NCI-H2196 (cell line): ENCODE data around the gene TOP3B.

Experiments
- DNase-seq: peaks from one replicate; lab custom pipeline; 2025; ENCODE audit not compliant: unreplicated experiment; lab: John Stamatoyannopoulos, UW

The TOP3B gene

DNA sequence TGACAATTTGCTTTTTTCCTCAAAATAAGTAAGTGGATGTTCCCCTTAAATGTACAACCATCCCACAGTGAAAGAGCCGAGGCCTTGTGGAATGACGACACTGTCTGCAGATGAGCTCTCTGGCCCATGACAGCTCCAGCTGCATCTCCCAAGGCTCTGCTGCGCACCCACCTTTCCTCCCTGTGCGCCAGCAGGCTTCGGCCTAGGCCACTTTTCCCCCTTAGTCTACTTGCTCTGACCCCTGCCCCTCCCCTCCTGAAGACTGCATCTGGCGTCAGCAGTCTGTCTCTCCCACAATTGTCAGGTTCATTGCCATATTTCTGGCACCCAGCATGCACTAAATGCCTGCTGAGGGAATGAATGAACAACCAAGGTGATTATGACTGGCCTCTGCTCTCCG is 2.0 kb downstream of the TOP3B start:
- DNase-seq = no peak

DNA sequence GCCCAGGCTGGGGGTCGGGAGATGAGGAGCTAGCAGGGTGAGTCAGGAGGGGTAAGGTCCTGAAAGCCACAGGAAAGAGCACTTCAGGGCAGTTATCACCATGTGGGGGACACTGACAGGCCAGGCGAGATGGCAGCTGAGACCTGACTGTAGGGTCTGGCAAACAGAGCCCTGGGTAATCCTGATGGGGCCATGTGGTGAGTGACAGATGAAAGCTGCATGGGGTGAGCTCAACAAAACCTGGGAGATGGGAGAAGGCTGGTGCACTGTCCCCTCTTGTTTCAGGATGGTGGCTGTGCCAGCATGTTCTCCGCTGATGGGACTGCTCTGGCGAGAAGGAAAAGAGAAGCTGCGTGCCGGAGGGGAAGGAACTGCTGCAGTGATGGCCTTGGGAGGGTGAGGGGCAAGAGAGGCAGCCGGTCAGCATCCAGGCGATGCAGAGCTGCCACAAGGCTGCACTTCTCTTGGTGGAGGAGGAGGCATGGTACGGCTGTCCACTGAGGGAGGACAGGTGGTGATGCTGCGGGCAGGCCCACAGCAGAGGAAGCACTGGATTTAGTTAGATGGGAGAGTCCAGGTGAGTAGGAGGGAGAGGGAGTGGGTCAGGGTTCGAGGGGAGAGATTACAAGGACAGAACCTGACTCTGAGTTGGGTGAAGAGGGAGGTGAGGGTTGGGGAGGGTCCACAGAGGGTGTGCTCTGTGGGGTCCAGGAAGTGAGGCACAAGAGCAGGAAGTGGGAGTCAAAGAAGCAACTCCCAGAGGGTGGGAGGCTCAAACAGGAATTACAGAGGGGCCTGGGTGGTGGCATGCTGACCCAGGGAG is 3.8 kb downstream of the TOP3B start:
- DNase-seq = no peak

DNA sequence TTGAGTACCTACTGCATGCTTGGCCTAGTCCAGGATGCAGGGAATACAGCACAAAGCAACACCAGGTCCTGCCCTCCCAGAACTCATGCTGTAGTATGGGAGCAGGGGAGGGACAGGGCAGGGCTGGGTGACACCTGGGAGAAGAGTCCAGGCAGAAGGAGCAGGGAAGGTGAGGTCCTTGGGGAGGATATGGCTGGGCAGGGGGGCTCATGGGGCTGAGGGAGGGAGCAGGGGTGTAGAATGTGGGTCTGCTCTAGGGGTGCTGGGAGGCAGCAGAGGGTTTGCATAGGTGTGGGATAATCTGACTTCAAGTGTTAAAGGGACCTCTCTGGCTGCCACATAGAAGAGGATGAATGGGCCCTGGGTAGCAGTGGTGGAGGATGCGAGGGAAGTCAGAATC is 4.8 kb downstream of the TOP3B start:
- DNase-seq = no peak

DNA sequence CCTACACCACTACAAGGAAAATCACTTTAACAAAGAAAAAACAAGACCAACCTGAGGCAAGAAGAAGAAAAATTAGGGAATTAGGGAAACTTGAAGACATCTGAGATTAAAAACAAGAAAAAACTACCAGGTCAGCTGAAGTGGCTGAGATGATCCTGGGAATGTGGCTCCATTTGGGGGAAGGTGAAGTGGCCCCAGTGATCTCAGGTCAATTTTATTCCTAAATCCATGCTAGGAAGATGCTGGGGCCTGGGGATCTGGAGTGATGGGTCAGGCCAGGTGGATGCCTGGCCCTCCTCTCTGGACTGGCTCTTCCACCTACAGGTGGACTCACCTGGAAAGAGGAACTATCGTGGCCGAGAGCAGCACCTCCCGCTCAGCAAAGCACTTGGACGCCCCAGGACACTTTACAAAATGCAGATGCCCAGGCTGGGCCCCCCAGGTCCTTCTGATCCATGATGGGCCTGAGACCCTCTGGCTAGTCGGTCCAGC is 6.7 kb downstream of the TOP3B start:
- no peak for DNase-seq

DNA sequence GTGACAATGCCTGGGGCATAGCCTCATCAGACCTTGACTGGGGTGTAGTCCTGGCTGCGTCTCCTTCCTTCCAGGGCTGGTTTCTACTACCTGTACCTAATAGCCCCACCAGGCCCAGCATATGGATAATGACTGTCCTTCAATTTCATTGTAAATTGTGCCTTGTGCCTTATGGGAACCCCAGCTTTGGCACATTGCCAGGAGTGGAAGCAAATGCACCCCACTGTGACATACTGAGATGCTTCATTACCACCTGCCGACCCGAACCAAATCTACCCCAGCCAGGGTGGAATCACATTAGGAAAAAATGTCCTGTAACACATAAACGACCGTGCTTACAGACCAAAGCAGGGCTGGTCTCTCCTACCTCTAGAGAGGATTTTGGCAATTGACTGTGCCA is 7.3 kb downstream of the TOP3B start:
- no peak for DNase-seq

DNA sequence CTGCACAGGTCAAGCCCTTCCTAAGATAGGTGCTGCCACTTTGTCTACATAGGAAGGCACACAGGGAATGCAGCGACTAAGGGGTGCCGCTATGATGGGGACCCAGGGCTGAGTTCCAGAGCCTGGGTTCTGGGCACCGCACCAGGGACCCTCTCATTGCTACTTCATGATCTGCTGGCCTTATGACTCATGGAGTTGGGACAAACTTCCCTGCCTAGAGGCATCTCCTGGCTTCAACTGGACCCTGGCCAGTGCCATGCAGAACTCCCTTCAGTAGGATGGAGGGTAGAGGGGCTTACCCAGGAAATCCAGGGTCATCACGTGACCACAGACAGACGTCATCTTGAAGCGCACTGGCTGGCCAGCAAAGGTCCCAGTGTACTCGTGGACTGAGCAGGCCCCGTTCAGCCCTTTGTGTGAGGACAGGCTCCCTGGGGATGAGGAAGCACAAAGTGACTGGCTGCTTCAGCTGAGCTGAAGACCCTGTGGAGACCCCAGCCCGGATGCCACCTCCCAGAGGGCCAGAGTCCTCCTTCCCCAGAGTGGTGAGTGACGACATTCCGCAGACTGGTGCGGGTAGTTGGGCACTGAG is 8.4 kb downstream of the TOP3B start:
- DNase-seq = no peak

DNA sequence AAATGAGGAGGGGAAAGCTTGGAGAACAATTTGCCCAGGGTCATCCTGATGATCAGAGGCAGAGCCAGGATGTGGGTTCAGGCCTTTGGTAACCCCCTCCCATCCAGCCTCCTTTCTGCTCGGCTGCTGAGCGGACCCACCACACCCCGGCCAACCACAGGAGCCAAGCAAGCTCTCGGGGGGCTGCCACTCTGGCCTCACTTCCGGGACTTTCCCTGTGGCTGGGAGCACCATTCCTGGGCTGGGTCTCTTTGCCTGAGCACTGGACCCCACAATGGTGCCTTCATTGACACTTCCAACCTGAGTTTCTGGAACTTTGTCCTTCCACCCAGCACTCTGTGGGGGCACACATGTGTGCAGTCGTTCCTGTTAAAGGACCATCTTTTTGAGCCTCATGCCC is 9.8 kb downstream of the TOP3B start:
- DNase-seq = no peak

DNA sequence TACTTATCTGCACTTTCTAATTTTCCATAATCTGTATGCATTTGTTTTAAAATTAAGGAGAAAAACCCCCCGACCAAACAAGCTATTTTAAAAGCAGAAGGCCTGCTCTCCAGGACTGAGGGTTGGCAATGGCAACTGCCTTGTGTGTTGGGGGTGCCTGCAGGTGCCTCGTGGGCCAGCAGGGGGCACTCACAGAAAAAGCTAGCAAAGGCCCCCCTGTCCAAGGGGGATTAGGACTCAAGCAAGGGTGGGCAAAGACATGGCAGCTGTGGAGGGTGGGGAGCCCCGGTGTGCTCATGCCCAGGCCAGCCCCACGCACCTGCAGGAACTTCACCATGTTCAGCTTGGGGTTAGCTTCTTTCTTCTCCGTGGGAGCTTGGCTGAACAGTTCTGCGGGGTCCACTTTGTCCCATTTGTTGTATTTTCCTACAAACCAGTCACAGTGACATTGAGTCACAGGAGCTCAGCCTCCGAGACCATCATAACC is 10.3 kb downstream of the TOP3B start:
- DNase-seq = no peak

DNA sequence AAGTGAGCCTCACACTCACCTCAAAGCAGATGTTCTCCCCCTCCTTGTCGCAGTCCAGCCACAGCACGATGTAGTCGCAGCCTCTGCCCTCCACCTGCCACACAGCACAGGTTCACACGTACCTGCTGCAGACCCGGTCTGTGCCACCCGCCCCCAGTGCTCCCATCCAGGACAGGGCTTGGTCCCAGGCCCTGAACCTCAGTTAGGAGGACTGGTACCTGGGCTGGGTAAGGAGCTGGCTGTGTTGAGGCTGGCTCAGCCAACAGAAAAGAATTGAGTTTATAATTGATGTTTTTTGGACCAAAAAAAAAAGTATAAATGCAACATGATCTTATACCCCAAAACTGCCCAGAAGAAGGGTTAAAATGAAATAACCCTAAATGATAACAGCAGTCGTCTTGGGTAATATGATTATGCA is 10.7 kb downstream of the TOP3B start:
- DNase-seq = no peak

DNA sequence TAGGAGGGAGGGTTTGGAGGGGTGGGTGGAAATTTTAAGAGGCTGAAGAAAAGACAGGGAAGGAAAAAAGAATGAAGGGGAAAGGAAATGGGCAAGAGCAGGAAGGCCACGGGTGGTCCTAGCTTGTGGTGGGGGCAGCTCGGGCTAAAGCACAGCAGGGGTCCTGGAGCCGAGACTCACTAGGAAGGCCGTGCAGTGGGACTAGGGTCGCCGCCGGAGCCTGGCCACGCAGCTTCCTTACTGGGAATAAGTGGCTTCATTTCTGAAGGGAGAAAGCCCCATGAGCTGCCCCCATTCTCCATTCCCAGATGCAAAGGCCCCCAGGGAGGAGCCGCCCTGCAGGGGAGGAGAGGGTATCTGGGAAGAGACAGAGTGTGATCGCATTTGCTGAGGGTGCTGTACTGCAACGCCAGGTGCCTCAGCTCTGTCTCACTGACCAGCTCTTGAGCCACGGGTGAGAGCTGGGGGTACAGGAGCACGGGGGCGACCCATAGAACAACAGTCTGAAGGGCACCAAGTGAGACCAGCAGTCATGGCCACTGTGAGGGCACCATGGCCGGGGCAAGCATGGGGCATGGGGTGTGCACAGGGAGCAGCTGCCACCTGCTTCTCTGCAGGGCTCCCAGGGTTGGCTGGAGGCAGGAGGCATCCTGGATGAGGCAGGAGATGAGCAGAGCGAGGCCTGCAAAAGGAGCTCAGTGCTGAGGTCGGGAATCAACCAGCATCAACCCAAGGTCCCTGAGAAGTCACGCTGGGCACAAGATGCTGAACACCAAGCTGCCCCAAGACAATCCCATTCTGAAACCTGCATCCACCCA is 11.6 kb downstream of the TOP3B start:
- no peak for DNase-seq

DNA sequence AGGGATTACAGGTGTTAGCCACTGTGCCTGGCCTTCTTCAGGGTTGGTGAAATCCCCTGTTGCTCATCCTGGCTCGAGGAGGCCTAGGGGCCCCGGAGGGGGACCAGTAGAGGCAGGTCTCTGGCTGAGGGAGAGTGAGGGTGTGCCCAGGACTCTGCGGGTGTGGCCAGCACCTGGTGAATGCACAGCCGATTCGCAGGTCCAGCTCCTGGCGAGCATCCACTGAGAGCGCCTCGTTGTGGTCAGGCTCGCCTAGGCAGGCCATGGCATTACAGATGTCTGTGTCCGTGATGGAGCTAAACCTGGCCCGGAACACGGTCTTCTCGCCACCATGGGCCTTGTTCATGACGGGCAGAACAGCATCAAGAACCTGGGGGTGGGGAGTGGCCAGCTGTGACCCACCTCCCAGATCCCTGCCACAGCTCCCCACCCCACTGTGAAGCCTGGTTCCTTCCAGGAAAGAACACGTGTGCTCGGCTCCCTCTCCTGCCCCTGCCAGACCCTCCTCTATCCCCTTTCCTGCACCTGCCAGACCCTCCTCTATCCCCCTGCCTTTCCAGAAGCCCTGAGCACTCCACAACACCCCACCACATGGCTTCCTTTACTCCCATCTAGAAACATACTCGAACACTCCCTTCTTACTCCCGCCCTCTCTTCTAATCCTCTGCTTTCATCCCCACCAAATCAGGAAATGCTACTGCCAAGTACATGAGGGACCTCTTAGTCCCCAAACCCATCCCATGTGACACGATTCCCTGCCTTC is 12.4 kb downstream of the TOP3B start:
- no peak for DNase-seq

DNA sequence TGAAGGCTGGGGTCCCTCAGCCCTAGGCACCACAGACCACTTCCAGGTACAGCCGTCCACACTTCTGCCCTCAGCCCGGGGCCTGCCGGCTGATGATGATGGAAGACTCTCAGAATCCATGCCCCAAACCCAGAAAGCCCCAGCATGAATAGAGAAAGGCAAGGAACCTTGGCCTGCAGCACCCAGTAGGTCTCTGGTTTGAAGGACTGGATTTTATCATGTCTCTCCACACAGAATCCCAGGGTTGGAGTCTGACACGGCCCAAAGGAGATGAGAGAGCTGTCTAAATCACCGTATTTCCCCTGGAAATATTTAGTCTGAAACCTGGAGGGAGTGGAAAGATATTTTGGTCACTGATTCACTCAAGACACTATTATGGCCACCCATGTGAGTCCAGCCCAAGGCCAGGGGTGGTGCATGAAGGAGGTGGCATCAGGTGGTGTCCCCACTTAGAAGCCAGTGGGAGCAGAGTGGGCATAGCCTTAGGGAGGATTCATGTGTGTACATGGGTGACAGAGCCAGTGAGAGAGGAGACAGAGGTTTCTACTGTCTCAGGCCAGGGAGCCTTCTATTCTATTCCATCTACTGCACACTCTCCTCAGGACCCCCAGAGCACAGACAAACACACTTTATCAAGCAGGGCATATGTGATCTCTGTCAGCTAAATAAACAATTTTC is 14.0 kb downstream of the TOP3B start:
- no peak for DNase-seq

DNA sequence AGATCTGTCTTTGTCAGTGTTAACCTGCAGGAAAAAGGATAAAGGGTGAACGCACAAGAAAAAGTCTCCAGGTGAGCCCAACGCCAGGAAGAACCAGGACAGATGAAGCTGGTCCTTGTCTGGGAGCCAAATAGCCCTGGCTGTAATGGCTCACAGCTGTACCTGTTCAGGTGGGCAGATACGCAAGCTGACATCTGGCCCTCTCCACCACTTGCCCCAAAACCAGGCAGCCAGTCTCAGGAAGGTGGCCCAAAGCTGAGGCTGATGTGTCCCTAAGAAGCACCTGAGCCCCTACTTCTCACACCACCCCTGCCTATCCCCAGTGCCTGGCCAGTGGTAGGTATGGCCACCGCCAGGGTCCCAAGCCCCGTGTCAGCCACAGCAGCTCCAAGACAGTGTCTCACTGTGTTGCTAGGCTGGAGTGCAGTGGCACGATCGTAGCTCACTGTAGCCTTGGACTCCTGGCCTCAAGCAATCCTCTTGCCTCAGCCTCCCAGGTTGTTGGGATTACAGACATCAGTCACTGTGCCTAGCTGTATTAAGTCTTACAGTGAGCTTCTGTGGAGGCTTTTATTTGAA is 14.8 kb downstream of the TOP3B start:
- no peak for DNase-seq

DNA sequence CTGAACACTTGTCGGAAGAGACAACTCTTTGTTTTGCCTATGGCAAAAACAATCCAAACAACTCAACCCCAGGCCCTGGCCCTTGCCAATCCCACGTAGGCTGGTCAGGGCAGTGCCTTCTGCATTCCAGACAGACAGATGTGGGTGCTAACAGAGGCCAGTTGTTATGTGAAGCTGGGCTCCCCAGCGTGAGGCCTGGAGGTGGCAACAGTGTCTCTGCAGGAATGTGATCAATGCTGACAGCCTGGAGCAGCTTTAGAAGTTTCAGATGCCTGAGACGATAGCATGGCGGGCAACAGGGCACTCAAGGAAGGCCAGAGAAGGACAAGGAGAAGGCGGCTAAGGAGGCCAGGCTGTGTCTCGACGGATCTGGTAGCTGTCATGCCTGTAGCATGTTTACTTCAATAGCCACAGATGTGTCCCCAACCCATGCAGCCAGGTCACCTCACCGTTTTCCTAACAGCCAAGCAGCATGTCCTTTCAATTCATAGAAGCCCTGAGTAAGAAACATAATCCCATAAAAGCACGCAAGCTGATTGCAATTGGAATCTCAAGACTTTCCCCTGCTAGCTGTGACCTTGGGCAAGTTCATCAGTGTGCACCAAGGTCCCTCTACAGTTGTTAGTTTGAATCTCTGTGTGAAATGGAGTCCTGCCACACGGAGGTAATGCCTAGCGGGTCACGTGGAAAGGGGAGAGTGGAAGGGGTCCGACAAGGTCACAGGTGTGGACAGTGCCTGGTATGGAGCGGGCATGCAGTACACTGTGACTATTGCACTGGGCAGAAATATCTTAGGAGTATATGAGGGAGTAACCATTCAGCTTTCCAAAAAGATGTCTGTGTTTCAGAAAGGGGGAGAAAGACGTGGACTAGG is 15.7 kb downstream of the TOP3B start:
- no peak for DNase-seq

DNA sequence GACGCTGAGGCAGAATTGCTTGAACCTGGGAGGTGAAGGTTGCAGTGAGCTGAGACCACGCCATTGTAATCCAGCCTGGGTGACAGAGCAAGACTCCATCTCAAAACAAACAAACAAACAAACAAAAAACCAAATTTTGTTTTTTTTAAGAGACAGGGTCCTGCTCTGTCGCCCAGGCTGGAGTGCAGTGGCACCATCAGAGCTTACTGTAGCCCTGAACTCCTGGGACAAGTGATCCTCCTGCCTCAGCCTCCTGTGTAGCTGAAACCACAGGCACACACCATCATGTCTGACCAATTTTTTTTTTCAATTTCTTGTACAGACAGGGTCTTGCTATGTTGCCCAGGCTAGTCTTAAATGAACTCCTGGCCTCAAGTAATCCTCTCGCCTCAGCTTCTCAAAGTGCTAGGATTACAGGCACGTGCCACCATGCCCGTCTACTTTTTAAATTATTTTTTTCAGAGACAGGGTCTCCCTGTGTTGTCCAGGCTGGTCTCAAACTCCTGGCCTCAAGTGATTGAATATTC is 16.8 kb downstream of the TOP3B start:
- no peak for DNase-seq

DNA sequence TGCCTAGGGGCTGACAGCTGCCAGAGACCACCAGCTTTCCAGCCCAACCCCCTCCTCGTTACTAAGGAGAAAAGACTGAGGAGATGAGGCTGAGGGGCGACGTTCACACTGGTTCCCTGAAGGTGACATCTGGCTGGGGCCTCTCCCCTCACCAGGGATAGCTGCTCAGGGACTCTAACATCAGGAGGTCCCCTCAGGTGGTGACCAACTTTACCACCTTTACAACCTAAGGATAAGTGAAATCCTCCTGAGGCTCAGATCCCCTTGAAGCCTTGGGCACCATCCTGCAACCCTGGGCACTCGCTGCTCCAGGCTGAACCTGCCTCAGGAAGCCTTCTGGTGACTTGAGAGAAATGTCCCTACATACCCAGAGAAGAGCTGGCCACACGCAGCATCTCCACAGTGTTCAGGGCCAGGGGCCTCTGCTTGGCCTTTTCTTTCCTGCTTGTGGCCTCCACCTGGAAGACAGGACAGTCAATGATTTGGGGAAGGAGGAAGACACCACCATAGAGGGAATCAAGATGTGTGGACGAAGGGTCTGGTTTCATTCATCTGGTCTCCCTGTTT is 17.6 kb downstream of the TOP3B start:
- no peak for DNase-seq

DNA sequence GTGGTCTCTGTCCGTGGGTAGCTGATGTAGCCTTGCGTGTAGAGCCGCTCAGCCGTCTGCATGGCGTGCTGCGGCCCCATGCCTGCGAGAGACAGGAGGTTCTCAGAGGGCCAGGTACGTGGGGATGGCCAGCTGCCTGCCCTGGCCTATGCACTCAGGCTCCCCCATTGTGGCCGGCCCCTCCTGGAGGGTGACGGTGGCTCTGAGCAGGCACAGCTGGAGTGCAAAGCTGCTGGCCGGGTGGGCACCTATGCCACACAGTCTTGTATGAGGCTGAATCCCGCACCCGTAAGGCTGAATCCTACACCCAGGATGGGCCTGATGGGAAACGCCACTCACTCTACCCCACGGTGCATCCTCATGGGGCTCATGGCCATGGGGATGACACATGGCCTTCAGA is 18.4 kb downstream of the TOP3B start:
- DNase-seq = no peak

DNA sequence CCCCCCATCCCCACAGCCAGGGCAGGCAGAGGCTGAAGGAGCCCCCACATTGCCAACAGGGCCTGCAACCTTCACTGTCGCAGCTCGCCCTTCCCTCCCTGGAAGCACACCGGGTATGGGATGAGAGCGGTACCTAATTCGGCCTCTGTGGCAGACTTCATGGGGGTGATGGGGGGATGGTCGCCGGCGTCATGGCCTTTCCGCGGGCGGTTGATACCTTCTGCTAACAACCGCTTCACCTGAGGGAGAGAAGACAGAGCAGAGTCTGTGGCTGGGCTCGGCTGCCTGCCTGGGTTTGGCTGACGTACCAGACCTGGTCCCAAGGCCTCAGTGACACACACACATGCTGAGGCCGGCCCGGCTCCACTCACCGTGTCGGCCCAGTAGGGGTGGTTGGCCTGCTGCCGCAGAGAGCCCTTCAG is 18.8 kb downstream of the TOP3B start:
- no peak for DNase-seq
